IPS-18c (cell line): ENCODE data around the gene TMEM117.
"Not testable (repeated sequence)": the region's sequence is repeated elsewhere in the genome, so short reads cannot be mapped to it uniquely, and the experiment has no call there.

Experiments used
- H3K4me3 ChIP-seq: 2 replicates; pipeline ENCODE4 v1.7.0; 2013; ENCODE audit warnings: low read depth, mild to moderate bottlenecking, low read length, moderate library complexity; ENCODE audit not compliant: insufficient read depth
- H3K9me3 ChIP-seq: one replicate; pipeline ENCODE4 v1.6.1; 2013; ENCODE audit warnings: mild to moderate bottlenecking, low read length, moderate library complexity; ENCODE audit not compliant: control insufficient read depth, insufficient read depth

The TMEM117 gene

GRCh38 chr12:44159862-44160261 is 324.0 kb downstream of the TMEM117 start:
- no peak overlapping the region for H3K4me3 ChIP-seq
- no peaks in the 10 kb centered on the region for H3K9me3 ChIP-seq

GRCh38 chr12:44162961-44163360 is 327.1 kb downstream of the TMEM117 start:
- Histone ChIP-seq H3K4me3 (no peak overlapping the region), H3K9me3 (no peaks in the 10 kb centered on the region)

- H3K4me3 ChIP-seq, result no peak overlapping the region
- H3K9me3 ChIP-seq, result peaks cover 2% of the 10 kb centered on the region
Measured at GRCh38 chr12:44174053-44174452, 338.2 kb downstream of the TMEM117 start.

DNA sequence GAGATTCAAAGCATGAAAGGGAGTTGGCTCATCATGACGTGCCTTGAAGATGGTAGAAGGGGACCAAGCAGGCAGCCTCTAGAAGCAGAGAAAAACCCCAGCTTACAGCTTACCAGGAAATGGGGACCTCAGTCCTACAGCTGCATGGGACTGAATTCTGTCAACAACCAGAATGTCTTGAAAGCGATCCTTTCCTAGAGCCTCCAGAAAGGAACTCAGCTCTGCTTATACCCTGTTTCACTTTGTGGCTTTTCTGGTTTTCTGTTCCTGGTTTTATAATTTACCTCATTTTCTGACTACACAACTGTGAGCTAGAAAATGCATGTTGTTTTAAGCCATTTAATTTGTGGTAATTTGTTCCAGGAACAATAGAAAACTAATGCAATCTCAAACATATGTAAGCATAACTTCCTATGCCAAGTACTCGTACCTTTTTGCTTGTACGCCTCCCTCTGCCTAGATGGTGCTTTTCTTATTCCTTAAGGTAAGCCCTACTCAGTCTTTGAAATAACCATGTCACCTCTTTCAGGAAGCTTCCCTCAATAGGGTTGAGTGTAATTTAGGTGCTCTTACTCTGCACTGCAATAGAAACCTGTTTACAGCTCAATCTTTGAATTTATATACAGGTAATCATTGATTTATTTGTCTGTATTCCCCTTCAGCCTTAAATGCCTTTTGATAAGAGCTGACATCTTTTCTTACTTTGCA is 348.8 kb downstream of the TMEM117 start:
- no peaks in the 10 kb centered on the region for H3K9me3 ChIP-seq
- H3K4me3 ChIP-seq, result no peak overlapping the region

GRCh38 chr12:44193281-44193680 is 357.4 kb downstream of the TMEM117 start:
- Histone ChIP-seq H3K9me3 (no peaks in the 10 kb centered on the region), H3K4me3 (no peak overlapping the region)

GRCh38 chr12:44195719-44196118 is 359.8 kb downstream of the TMEM117 start:
- not testable (repeated sequence) for H3K9me3 ChIP-seq

GRCh38 chr12:44206045-44206444 is 370.2 kb downstream of the TMEM117 start:
- Histone ChIP-seq H3K4me3 (no peak overlapping the region), H3K9me3 (peaks cover 4% of the 10 kb centered on the region)

More at GRCh38 chr12:44195719-44196118, 359.8 kb downstream of the TMEM117 start:
- not testable (repeated sequence) for H3K4me3 ChIP-seq

- no peaks in the 10 kb centered on the region for H3K9me3 ChIP-seq
- H3K4me3 ChIP-seq, result no peak overlapping the region
Measured at GRCh38 chr12:44217146-44217883, 381.4 kb downstream of the TMEM117 start.

GRCh38 chr12:44223736-44224135 is 387.9 kb downstream of the TMEM117 start:
- no peaks in the 10 kb centered on the region for H3K9me3 ChIP-seq
- no peak overlapping the region for H3K4me3 ChIP-seq

DNA sequence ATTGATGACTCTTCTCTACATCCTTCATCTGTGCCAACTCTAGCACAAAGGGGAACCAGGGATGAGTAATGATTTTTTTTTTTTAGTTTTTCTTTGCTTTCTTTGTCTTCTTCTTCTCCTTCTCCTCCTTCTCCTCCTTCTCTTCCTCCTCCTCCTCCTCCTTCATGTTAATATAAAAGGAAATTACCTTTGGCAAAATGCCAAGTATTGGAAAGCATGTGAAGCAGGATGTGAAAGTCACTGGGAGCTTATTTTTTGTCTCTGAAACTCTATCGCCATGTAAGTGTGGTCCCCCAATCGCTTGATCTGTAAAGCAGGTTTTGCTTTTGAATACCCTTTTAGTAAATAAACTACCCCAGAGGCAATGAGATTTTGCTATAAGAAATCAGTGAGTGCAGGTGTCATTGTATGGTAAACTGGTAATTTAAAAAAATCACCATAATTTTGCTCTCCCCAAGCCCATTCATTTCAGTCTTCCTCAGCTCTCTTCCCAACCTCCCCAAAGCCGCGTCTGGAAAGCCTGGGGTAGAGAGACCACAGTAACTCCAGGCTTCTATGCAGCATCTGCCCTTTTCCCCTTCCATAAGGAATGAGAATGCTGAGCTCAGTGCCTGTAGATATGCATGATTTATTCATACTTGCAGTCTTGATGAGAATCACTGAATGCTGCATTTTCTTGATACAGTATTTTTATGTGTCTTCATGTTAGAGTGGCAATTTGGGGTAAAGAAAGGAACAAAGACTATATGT is 388.7 kb downstream of the TMEM117 start:
- no peaks in the 10 kb centered on the region for H3K9me3 ChIP-seq
- no peak overlapping the region for H3K4me3 ChIP-seq

GRCh38 chr12:44225149-44225510 is 389.2 kb downstream of the TMEM117 start:
- Histone ChIP-seq H3K4me3 (no peak overlapping the region), H3K9me3 (no peaks in the 10 kb centered on the region)

DNA sequence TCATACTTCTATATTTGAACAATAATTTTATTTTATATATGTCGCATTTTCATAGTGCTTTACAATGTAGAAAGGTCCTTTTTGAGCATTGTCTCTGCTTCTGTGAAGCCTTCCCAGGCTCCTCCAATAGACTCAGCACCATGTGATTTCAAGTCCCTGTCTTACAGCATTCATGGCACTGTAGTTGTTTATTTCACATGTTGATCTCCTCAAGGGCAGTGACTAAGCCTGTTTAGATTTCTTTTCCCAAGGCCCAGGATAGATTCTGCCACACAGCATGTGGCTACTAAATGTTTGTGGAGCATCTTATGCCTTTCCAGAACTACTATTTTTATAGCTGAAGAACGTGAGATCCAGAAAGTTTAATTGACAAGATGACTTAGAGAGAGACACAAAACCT is 391.7 kb downstream of the TMEM117 start:
- H3K4me3 ChIP-seq, result no peak overlapping the region
- no peaks in the 10 kb centered on the region for H3K9me3 ChIP-seq

GRCh38 chr12:44229846-44230245 is 394.0 kb downstream of the TMEM117 start:
- Histone ChIP-seq H3K4me3 (no peak overlapping the region), H3K9me3 (no peaks in the 10 kb centered on the region)

DNA sequence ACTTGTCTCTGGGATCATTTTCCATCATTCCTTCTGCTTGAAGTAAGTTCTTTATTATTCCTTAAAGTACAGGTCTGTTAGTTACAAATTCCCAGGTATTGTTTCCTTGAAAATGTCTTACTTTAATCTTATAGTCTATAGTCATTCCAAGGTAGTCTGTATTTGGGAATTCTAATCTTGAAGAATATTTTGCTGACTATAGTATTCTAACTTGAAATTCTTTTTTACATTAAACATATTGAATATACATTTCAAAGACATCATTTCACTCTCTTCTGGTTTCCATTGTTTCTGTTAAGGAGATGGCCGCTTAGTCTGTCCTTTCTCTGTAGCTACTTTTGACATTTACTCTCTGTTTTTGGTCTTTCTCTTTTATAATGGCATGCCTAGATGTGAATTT is 399.8 kb downstream of the TMEM117 start:
- no peaks in the 10 kb centered on the region for H3K9me3 ChIP-seq
- H3K4me3 ChIP-seq, result no peak overlapping the region

DNA sequence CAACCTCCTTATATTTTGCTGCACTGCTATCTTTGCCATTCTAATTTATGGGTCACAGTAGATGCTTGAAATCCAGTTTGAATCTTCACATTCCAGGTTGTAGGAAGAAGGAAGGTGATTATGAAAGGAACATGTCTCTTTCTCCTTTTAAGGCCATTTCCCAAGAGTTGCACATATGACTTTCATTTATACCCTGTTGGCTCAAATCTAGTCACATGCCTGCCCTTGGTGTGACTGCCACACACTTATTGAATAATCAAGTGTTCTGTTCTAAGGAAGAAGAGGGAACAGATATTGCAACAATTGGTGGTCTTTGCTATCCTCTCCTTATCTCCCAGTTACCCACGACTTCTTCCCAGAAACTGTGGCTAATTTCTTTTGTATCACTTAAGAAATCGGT is 404.3 kb downstream of the TMEM117 start:
- Histone ChIP-seq H3K4me3 (no peak overlapping the region), H3K9me3 (no peaks in the 10 kb centered on the region)

GRCh38 chr12:44245932-44246331 is 410.1 kb downstream of the TMEM117 start:
- Histone ChIP-seq H3K4me3 (no peak overlapping the region), H3K9me3 (peaks cover 2% of the 10 kb centered on the region)

DNA sequence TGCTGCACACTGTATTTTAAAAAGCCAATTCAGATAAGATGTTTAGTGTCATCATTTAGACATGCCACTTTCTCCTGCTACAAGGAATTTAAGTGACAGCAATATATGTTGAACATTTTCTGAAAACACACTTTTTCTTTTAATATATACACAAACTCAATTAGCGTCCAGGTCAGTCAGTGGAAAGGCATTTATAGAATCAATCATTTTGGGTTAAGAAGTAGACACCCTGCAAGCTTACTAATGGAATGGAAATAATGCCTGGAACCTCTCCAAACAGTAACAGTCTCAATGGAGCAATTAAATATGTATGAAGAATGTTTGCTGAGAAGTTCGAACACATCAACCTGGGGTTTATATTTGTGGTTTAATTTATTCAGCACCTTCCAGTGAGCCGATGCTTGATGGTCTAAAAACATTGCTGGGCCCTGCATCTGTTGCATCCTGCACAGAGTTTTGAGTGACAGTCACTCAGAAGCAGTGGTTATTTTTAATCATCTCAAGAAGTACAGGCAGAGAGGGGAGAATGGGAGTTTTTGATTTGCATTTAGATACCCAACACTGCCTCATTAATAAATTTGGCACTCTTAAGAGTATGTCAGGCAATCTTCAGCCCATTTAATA is 410.7 kb downstream of the TMEM117 start:
- H3K4me3 ChIP-seq, result no peak overlapping the region
- peaks cover 2% of the 10 kb centered on the region for H3K9me3 ChIP-seq

DNA sequence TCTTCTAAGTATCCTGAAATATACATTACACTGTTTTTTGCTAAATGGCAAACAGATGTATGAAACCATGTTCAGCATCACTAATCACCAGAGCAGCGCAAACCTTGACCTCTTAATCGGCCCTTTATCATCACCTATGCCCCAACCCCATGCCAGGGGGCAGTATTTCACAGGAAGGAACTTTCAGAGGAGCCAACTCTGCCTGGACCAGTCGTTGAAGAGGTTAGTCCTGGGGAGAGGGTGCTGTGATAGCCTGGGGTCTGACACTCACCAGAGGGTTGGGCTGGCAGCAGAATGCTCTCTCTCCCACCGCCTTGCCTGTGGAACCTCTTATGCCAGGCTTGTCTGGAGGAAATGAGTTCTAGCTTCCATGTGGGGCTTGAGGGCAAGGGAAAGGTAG is 411.7 kb downstream of the TMEM117 start:
- Histone ChIP-seq H3K4me3 (no peak overlapping the region), H3K9me3 (peaks cover 2% of the 10 kb centered on the region)
